GM12873 (cell line): ENCODE results near the gene ARVCF.

Experiments
- CTCF ChIP-seq: IDR thresholded peaks from 2 replicates; pipeline ENCODE4 v1.5.1; 2012; ENCODE audit warnings: low read depth, mild to moderate bottlenecking, moderate library complexity, low read length, control low read depth; ENCODE audit not compliant: insufficient read depth; ENCODE audit errors: missing control alignments

The ARVCF gene

GRCh38 chr22:20004464-20004863 lies 12.2 kb downstream of the ARVCF start:
- no peak for TF ChIP-seq CTCF

GRCh38 chr22:20003304-20003703 lies 13.3 kb downstream of the ARVCF start:
- TF ChIP-seq CTCF, result no peak

- no peak for TF ChIP-seq CTCF
Observed at GRCh38 chr22:20002636-20003035, 14.0 kb downstream of the ARVCF start.

GRCh38 chr22:20002128-20002527 lies 14.5 kb downstream of the ARVCF start:
- TF ChIP-seq CTCF, result no peak

- no peak for TF ChIP-seq CTCF
Observed at GRCh38 chr22:20001082-20001638, 15.5 kb downstream of the ARVCF start.

GRCh38 chr22:20000246-20001081 lies 16.2 kb downstream of the ARVCF start:
- no peak for TF ChIP-seq CTCF

- TF ChIP-seq CTCF, result no peak
Observed at GRCh38 chr22:19998991-19999820, 17.4 kb downstream of the ARVCF start.
